Midbrain (tissue), 1 donor: ENCODE data around the gene ZNF512.
A peak's percentile ranks its signal among the peaks of the same experiment; 100 is the strongest.
"Not testable (repeated sequence)": the region's sequence is repeated elsewhere in the genome, so short reads cannot be mapped to it uniquely, and the experiment has no call there.

Source experiments
- DNase-seq: peaks from one replicate; lab custom pipeline; 2025; lab: John Stamatoyannopoulos, UW

Gene ZNF512

DNA sequence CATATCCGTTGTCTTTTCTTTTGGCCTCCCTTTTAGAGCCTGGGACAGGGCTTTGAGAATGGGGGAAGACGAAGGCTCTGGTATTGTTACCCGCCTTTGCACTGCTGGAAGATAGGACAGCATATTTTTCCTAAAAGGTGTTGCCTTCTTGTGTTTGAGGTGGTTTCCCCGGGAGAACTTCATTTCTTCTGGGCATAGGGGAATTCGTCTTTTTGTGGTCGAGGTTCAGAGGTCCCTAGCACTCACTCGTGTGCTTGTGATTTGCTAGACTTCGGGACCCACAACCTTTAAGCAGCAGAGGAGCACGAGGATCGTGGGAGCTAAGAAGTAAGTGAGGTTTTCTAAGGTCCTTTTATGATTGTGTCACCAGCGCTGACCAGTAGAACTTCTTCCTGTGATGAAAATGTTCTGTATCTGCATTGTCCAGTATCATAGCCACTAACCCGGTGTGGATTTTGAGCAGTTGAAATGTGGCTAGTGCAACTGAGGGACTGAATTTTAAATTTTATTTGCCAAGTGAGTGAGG is 611 bp downstream of the ZNF512 start:
- DNase-seq, result peak; percentile 27

GRCh38 chr2:27584597-27584996 is 1.8 kb downstream of the ZNF512 start:
- DNase-seq, result no peak

DNA sequence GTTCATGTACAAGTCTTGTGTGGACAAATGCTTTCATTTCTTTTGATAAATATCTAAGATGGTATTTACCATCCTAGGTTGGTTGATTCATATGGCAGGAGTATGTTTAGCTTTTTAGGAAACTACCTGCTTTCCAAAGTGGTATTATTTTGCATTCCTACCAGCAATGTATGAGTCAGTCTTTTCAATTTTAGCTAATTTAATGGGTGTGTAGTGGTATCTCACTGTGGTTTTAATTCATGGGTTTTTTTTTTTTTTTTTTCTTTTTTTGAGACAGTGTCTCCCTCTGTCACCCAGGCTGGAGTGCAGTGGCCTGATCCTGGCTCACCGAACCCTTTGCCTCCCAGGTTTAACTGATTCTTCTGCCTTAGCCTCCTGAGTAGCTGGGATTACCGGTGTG is 4.2 kb downstream of the ZNF512 start:
- no peak for DNase-seq

- DNase-seq, result no peak
Observed at GRCh38 chr2:27588308-27588707, 5.5 kb downstream of the ZNF512 start.

DNA sequence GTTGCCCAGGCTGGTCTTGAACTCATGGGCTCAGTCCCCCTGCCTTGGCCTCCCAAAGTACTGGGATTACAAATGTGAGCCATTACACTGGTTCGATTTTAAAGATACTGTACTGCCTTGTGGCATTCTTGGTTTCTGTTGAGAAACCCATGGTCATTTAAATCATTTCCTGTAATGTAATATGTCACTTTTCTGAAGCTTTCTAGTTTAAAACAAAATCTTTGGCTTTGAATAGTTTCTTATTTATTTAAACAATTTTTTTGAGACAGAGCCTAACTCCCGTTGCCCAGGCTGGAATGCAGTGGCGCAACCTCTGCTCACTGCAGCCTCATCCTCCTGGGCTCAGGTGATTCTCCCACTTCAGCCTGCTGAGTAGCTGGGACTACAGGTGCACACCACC is 8.9 kb downstream of the ZNF512 start:
- DNase-seq, result no peak

GRCh38 chr2:27593240-27593639 is 10.4 kb downstream of the ZNF512 start:
- no peak for DNase-seq

DNA sequence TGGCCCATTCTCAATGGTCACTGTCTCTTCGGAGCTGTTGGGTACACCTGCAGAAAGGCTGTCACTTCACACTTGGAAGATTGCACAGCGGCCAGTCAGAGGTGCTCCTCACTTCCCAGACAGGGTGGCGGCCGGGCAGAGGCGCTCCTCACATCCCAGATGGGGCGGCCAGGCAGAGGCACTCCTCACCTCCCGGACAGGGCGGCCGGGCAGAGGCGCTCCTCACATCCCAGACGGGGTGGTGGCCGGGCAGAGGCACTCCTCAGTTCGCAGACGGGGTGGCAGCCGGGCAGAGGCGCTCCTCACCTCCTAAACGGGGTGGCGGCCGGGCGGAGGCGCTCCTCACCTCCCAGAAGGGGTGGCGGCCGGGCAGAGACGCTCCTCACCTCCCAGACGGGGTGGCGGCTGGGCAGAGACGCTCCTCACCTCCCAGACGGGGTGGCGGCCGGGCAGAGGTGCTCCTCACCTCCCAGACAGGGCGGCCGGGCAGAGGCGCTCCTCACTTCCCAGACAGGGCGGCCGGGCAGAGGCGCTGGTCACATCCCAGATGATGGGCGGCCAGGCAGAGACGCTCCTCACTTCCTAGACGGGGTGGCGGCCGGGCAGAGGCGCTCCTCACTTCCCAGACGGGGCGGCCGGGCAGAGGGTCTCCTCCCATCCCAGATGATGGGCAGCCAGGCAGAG is 11.3 kb downstream of the ZNF512 start:
- not testable (repeated sequence) for DNase-seq

GRCh38 chr2:27595412-27595811 is 12.6 kb downstream of the ZNF512 start:
- not testable (repeated sequence) for DNase-seq

GRCh38 chr2:27596627-27597026 is 13.8 kb downstream of the ZNF512 start:
- no peak for DNase-seq

DNA sequence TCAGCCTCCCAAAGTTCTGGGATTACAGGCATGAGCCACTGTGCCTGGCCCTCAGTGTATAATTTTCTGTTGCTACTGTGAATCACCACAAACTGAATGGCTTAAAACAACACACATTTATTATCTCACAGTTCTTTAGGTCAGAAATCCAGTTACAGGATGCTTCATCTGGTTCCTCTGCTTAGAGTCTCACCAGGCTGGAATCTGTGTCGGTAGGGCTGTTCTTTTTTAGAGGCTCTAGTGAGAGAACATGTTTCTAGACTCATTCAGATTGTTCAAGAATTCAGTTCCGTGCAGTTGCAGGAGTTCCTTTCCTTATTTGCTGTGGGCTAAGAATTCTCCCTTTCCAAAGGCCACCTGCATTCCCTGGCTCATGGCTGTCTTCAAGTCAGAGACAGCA is 23.8 kb downstream of the ZNF512 start:
- no peak for DNase-seq

DNA sequence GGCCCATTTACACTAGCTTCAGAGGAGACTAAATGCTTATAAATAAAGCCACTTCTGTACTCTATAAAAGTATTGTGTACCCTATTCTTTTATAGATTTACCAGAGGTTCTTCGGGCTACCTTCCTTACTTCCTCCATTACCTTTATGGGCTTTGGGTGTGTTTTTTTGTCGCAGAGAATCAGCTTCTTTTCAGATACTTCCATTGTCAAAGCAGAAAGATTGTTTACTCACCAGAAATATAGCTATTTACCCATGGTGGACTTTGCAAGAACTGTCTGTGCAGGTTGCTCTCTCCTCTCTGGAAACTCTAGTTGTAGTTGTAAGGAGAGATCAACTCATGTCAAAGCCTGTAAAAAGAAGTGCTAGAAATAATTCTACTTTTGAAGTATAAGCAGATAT is 31.1 kb downstream of the ZNF512 start:
- no peak for DNase-seq

- no peak for DNase-seq
Observed at GRCh38 chr2:27615316-27615715, 32.5 kb downstream of the ZNF512 start.

- DNase-seq, result no peak
Observed at GRCh38 chr2:27621524-27621923, 38.7 kb downstream of the ZNF512 start.

DNA sequence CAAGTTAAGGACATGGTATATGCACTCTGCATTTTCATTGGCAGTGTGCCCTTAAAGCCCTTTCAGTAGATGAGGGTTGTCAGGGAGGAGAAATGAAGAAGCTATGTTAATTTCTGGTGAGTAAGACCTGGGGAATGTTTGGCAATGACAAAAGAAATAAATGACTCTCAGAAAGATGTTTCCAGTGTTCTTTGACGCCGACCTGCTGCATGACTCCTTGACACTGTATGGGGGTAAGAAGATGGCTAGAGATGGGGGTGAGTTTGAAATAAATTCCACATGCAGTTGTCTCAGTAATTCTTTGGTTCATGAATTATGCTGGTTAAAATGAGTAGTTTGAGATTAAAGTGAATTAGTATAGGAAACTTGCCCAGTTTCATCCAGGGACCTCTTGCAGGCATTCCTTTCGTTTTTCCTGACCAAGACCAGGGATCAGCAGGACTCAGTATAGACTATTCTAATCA is 40.1 kb downstream of the ZNF512 start:
- no peak for DNase-seq

- DNase-seq, result no peak
Observed at GRCh38 chr2:27624943-27625342, 42.1 kb downstream of the ZNF512 start.

- not testable (repeated sequence) for DNase-seq
Observed at GRCh38 chr2:27626323-27626722, 43.5 kb downstream of the ZNF512 start.

- DNase-seq, result peak; percentile 5
Observed at GRCh38 chr2:27626921-27627320, 44.1 kb downstream of the ZNF512 start.

DNA sequence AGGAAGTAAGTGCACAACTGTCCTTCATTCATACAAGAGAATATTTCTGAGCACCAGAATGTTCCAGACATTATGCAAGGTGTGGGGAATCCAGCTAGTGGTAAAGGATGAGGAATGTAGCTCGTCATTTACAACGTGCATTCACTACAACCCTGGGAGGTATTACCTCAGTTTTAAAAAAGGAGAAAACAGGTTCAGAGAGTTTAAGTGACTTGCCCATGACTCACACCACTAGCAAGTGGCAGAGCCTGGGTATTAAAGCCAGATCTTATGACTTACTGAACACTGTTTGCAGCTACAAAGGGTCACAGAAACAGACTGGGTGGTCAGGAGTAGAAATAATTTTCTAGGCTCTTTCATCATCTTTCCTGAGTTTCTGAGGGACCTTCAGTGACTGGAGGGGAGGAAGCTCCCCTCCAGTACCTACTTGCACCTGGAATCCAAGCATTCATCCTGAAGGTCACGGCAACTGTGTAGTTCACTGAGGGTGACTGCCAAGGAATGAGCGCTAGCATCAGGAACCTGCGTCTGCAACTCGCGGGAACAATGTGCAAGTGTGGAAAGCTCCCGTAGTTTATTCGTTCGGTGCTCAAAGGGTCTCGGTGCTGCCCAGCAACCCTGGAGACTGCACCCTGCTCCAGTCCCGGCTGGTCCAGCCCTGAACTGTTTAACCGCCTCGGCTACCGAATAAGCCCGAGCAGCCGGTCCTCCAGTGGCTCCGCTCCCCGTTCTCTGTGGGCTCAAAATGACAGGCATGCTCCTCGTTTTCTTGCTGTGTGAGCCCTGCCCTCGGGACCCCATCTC is 45.3 kb downstream of the ZNF512 start:
- DNase-seq, result no peak

GRCh38 chr2:27628767-27629709 is 46.2 kb downstream of the ZNF512 start, which contains the start of the genes CCDC121 and GPN1:
CCDC121 (minus strand) TSS chr2:27629012; CDS start chr2:27627799, 1,213 bp downstream.
GPN1 (plus strand) TSS chr2:27629050; CDS start chr2:27629059, 9 bp downstream.
- DNase-seq, result peak; percentile 88

GRCh38 chr2:27630257-27630656 is 47.4 kb downstream of the ZNF512 start:
- DNase-seq, result not testable (repeated sequence)

GRCh38 chr2:27634291-27634690 is 51.4 kb downstream of the ZNF512 start:
- no peak for DNase-seq

DNA sequence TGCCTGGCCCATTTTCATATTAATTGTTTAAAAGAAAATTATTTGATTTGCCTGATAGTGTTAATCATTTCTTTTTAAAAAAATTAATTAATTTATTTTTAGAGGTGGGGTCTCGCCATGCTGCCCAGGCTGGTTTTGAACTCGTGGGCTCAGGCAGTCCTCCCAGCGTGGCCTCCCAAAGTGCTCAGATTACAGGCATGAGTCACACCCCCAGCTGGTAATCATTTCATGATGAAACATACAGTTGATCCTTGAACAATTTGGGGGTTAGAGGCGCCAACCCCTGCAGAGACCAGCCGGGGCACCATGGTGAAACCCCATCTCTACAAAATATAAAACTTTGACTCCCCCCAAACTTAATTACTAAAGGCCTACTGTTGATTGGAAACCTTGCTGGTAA is 53.9 kb downstream of the ZNF512 start:
- no peak for DNase-seq
